NCI-H526 (cell line): ENCODE results near the gene BRD3.

Experiments used
- DNase-seq, 2 experiments: peaks; one replicate each; lab custom pipeline; 2025; lab: John Stamatoyannopoulos, UW

BRD3 gene

GRCh38 chr9:134054891-134055811, 12.7 kb downstream of the BRD3 start:
- DNase-seq, result no peak

DNA sequence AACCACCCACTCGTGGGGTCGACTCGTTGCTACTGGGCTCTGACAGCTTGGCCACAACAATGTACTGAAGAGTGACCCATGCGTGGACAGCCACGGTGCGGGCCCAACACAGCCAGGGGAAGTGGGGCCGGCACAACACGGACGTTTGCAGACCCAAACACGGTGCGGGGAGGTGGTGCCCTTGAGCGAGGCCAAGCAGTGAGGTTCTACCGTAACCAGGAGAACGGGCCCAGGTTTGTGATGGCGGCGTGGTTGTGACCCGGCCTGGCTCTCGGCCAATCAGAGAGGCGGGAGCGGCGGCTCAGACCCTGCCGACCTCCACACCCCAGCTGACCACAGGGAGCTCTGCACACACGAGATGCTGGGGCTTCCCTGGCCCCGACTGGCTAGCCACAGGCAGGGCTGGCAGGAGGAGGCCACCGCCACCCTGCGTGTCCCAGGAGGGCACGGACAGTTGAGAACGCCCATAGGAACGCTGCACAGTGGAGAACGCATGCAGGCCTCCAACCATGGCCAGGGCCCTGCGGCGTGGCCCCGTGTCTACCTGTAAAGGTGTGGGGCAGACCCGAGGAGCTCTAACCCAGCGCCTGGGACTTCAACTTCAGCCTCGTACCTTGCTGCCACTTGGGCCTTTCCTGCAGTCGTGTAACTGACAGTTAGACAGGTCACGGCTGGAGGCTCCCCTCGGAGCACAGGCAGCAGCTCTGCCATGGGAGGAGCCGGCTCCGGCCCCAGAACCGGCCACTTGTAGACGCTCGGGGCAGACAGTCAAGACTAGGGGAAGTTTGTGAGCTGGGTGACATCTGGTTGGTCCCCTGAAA, 13.7 kb downstream of the BRD3 start:
- DNase-seq, result no peak

DNA sequence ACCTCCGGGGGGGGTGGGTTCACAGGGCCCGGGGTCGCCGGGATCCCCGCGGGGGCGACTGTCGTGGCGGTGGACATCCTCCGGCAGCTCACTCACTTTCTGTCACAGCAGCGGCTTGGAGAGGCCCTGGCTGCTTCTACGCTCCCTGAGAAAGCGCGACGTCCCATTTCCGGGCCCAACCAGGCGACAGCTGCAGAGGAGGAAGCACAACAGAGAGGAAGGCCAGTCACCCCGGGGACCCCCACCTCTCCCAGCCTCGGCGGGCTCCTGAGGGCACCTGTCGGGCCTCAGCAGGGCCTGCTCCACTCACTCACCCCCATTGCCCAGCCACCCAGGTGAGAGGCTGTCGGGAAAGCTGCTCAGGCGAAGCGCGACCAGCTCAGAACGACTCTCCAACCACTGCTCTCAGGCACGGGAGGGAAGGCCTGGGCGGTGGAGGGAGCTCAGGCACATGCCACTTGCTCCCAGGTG, 14.4 kb downstream of the BRD3 start:
- no peak for DNase-seq

GRCh38 chr9:134052941-134053340, 14.9 kb downstream of the BRD3 start:
- DNase-seq, result no peak

DNA sequence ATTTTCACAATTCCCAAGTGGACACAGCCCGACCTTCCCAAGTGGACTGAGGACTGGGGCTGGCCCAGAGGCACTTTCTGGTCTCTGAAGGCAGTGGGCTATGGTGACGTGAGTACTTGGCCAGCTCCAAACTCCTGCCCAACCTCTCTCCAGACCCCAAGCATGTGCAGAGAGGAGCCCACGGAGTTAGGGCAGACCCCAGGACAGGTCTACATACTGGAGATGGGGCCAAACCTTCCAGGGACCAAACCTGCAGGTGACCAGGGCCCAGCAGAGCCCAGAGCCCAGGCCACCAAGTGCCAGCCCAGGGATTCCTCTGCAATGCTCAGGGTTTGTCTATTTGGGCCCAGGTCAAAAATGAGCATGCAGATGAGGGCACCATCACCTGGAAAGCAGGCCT, 15.3 kb downstream of the BRD3 start:
- no peak for DNase-seq

DNA sequence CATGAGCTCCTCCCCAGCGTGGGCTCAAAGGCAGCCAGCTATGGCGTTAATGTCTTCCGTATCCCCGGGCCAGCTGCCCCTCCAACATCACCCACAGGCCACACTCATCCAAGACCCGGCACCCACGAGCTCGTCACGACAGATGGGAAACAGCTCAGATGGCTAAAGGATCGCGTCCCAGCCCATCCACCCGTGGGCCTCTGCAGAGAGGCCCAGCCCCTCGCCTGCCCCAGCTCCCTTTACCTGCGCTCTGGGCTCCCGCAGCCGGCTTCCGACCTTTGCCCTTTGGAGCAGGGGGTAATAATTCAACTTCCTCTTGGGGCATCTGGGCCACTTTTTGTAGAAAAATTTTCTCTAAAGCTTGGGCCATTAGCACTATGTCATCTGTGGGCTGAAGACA, 16.5 kb downstream of the BRD3 start:
- DNase-seq, result no peak

DNA sequence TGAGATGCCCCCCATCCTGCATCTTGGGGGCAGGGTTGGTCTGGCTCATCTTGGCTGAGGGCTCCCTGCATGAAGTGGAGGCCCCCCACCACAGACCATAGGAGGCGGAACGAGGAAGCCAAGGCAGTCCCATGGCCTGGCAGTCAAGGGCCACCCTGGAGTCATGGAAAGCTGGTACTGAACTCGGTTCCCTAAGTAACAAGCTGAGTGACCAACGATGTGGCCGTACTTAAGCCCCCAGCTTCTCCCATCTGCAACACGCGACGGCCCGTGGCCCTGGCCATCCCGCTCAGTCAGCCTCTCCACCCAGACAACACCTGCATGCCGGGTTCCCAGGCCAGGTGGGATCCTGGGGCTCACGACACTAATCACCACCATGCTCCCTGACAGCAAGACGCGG, 17.1 kb downstream of the BRD3 start:
- no peak for DNase-seq

DNA sequence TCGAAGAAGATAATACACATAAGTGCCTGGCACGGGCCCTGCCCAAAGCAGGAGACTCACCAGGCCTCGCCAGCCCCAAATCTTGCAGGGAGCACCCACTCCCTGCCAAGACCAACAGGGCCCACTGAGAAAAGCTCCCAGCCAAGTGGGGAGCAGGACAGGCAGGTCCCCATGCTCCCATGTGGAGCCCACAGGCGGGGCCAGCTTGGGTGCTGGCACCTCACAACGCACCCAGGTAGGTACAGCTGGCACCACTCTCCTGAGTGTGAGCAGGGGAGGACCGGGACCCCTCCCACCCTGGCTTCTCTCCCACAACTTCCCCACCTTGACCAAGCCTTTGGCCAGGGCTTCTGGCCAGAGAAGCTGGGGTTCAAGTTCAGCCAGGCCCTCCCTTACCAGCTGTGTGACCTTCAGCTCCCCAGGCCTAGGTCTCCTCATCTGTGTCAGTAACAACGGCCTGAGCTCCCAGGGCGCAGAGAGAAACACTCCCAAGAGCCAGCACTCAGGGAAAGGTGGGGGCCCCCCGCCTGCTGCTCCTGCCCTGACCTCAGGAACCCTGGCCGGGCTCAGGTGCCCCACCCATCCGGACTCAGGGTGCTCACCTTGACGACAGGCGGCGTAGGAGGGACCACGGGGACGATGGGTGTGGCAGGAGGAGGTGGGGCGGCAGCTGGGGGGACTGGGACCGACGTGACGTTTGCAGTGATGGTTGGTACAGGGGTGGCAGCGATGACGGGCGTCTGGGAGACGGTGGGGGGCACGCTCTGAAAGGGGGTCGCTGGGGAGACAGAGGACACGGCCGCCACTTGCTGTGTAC, 17.8 kb downstream of the BRD3 start:
- no peak for DNase-seq

- no peak for DNase-seq
Measured at GRCh38 chr9:134049236-134049635, 18.6 kb downstream of the BRD3 start.

DNA sequence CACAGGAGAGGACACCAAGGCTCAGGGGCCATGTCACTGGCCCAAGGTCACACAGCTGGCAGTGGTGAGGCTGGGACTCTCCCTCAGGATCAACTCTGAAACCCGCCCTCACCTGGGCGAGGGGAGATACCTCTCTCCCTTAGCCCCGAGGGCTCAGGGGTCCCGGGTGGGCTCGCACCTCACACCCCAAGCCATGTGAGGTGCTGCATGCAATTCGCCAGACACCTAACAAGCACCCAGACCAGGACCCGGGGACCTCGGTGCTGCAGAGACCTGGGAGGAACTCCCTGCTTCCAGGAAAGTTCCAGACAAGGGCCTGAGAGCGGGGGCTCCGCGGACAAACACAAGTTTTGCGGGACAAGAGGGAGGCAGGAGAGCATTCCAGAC, 19.3 kb downstream of the BRD3 start:
- no peak for DNase-seq

GRCh38 chr9:134047868-134048581, 19.8 kb downstream of the BRD3 start:
- DNase-seq, result no peak

DNA sequence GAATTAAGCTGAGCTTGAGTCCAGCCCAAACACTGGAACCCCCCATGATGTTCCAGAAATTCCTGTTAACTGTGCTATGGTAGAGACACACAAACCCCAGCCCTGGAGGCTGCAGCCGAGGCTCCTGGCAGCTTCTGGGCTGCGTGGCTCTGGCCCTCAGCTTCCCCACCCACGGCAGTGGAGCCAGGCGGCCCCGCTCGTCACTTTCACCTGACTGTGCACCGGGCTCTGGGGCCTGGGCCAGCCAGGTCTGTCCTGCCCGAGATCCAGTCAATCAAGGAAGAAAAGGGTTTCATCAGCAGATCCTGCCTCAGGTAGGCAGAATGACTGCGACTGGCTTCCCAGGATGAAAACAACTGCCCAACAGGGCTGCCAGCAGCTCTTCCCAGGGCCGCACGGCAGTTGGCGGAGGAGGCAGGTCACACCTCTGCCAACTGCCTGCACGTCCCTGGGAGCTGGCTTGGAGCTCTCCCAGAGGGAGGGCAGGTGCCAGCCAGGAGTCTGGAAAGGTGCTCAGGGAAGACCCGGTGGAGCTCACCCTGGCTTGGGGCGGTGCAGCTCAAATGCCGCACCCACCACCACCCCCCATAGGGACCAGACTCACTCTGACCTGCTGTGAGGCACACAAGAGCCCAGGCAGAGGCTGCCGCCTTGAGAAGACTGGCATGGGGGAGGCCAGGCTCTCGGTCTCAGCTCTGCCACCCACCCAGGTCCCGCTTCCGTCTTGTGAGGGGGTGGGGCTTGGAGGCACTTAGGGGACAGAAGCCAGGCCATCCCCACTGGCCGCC, 20.7 kb downstream of the BRD3 start:
- DNase-seq, result no peak

- no peak for DNase-seq
Measured at GRCh38 chr9:134045841-134046544, 21.8 kb downstream of the BRD3 start.

DNA sequence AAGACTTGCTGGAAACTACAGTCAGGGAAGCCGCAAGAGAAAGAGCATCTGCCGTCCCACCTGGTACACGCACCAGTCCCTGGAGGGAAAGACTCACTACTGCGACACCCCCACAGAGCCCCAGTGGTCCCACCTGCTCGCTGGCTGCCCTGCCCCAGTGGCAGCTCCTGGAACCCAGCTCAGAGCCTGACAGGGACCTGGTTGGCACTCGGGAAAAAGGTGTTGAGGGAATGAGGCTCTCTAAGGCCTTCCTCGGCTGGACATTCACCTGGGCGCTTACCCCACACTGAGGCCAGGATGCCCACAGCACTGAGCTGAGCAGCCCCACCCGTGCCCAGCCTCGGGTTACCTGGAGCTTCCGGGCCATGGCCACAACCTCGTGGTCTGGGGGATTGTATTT, 22.9 kb downstream of the BRD3 start:
- no peak for DNase-seq

DNA sequence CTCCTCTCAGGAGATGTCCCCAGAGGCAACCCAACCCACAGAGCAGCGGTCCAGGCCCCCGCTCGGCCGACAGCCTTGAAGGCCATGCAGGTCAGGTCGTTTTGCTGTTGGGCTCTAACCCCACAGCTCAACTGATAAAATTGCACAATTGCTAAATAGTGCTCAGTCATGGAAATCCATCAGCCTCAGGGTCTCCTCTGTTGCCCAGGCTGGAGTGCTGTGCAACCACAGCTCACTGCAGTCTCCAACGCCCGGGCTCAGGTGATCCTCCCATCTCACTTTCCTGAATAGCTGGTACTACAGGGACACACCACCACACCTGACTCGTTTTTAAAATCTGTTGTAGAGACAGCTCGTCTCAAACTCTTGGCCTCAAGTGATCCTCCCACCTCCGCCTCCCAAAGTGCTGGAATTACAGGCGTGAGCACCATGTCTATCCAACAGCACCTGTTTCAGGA, 24.3 kb downstream of the BRD3 start:
- no peak for DNase-seq

- no peak for DNase-seq
Measured at GRCh38 chr9:134041649-134041962, 26.2 kb downstream of the BRD3 start.

DNA sequence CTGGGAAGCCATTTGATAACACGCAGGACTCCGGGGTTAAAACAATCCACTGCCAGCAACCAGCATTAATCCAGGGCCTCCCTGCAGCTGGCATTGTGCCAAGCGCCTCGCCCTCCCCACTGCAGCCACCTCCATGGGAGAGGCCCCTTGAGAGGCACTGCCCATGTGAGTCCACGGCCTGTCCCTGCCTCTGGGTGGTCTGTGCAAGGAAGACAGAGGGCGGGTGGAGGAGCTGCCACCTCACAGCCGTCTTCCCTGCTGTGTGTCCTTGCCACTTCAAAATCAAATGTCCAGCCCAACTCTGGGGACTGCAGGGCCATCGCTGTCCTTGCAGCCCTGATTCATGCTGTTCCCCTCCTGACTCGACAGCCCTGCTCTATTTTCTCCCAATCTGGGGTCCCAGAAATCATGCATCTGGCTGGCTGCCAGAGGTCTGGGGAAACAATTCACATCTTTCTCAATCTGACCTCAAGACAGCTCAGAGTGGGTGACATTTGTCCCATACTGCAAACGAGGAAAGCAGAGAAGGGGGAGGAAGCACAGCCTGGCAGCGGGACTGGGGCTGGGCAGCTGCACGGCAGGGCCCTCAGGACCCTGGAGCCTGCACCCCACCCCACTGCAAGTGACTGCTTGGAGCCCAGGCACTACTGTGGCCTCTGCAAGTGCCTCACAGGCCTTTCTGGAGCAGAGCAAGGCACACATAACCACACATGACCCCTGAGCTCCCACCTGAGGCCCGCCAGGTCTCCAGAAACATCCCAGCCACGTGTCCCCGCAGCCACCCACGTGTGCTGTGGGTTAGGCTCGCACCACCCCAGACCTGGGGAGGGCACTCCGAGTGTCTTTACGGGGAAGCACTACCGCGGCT, 26.8 kb downstream of the BRD3 start:
- DNase-seq, result no peak

- DNase-seq, result no peak
Measured at GRCh38 chr9:134040176-134040565, 27.7 kb downstream of the BRD3 start.
